Breast epithelium (tissue), 4 donors: ENCODE measurements around the gene CTNNBL1. TPM values are rescaled to one million over a fixed set of nuclear protein-coding genes. Genes with fewer than 3 reads are reported as not detected.
"Not testable (repeated sequence)": the region's sequence is repeated elsewhere in the genome, so short reads cannot be mapped to it uniquely, and the experiment has no call there.

ENCODE experiments used
- DNase-seq, 2 donors: peaks; one replicate each; pipeline ENCODE4 v3.0.0-alpha.2; 2019; ENCODE audit warnings: low spot score in 2 of 2
- H3K27ac ChIP-seq, 2 donors: fragments of 200-600 bp; sonication (generic) in 1 of 2; one replicate each; pipeline ENCODE4 v1.5.1; 2016 to 2019; ENCODE audit warnings: mild to moderate bottlenecking in 1 of 2
- H3K27me3 ChIP-seq, 2 donors: fragments of 200-600 bp; sonication (generic) in 1 of 2; one replicate each; pipeline versions ENCODE4 v1.5.1 to v1.6.0; 2017 to 2019; ENCODE audit warnings: control low read depth in 1 of 2, mild to moderate bottlenecking in 1 of 2
- H3K36me3 ChIP-seq: fragments of 200-600 bp; one replicate; pipeline ENCODE4 v1.5.1; 2019
- H3K4me1 ChIP-seq, 2 donors: fragments of 200-600 bp; sonication (generic); one replicate each; pipeline ENCODE4 v1.5.1; 2016 to 2019; ENCODE audit warnings: control low read depth in 1 of 2
- H3K4me3 ChIP-seq, 3 donors: fragments of 200-600 bp; sonication (generic); 1 replicate in 2 of 3; 2 replicates in 1 of 3; pipeline ENCODE4 v1.5.1; 2016 to 2019; ENCODE audit warnings: mild to moderate bottlenecking in 3 of 3, moderate library complexity in 2 of 3
- H3K9me3 ChIP-seq, 2 donors: fragments of 200-600 bp; sonication (generic) in 1 of 2; one replicate each; pipeline ENCODE4 v1.5.1; 2016 to 2019; ENCODE audit warnings: control low read depth in 1 of 2
- POLR2A ChIP-seq: fragments of 450-650 bp; IDR thresholded peaks from one replicate; pipeline ENCODE4 v1.6.1; 2016; ENCODE audit warnings: antibody characterized with exemption, mild to moderate bottlenecking, moderate library complexity
- POLR2AphosphoS5 ChIP-seq, 3 donors: sonication (generic); formaldehyde crosslinking; IDR thresholded peaks; one replicate each; pipeline ENCODE4 v1.6.1; 2017; ENCODE audit warnings: antibody characterized with exemption in 3 of 3
- intact Hi-C: fragments of 100-400 bp; cut with DNase I; formaldehyde crosslinking; loops from one replicate; pipeline ENCODE4 v1.15.1; 2023; ENCODE audit warnings: low total_unique reads
- total RNA-seq, 3 donors: library from RNA; depleted of rRNA; stranded (reverse); fragments of >200 nt; gene quantifications; one replicate each; pipeline ENCODE4 v1.1.0, GENCODE V29; 2016
- TF ChIP-seq, protein P1 (sequence below), 3 donors: fragments of 450-650 bp; IDR thresholded peaks; one replicate each; pipeline ENCODE4 v1.5.1; 2016 to 2017; ENCODE audit warnings: antibody characterized with exemption in 3 of 3, mild to moderate bottlenecking in 3 of 3, moderate library complexity in 3 of 3

CTNNBL1 gene
- total RNA-seq, 3 donors from 2014 or later: 32.2 to 37.0 (median 32.4) TPM

DNA sequence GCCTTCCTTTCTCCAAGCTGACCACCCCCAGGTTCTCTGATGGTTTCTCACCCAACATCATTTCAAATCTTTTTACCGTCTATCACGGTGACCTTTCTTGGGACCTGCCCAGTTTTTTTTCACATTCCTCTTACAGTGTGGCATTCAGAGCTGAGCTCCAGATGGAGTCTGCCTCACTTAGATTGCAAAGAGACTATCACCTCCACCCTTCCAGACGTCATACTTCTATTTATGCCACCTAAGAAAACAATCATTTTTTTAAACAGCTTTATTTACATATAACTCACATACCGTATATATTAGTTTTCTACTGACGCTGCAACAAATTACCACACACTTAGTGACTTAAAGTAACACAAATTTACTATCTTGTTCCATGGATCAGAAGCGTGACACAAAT lies 32.3 kb upstream of the CTNNBL1 start:
- DNase-seq: no peak
- Histone ChIP-seq H3K27ac (no peak overlapping the region), H3K9me3 (no peaks in the 10 kb centered on the region), H3K4me1 (no peaks in the 10 kb centered on the region), H3K4me3 (no peak overlapping the region), H3K27me3 (no peaks in the 10 kb centered on the region), H3K36me3 (no peaks in the 10 kb centered on the region)
- TF ChIP-seq, protein P1, sequence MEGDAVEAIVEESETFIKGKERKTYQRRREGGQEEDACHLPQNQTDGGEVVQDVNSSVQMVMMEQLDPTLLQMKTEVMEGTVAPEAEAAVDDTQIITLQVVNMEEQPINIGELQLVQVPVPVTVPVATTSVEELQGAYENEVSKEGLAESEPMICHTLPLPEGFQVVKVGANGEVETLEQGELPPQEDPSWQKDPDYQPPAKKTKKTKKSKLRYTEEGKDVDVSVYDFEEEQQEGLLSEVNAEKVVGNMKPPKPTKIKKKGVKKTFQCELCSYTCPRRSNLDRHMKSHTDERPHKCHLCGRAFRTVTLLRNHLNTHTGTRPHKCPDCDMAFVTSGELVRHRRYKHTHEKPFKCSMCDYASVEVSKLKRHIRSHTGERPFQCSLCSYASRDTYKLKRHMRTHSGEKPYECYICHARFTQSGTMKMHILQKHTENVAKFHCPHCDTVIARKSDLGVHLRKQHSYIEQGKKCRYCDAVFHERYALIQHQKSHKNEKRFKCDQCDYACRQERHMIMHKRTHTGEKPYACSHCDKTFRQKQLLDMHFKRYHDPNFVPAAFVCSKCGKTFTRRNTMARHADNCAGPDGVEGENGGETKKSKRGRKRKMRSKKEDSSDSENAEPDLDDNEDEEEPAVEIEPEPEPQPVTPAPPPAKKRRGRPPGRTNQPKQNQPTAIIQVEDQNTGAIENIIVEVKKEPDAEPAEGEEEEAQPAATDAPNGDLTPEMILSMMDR (IDR thresholded peaks at IDR 0.05): no peak
- no peak for TF ChIP-seq POLR2AphosphoS5 (IDR thresholded peaks at IDR 0.05)
- TF ChIP-seq POLR2A: no peak
- intact Hi-C loops: no loop called here

- H3K36me3 ChIP-seq: no peaks in the 10 kb centered on the region
- H3K27me3 ChIP-seq: no peaks in the 10 kb centered on the region
- no peak for TF ChIP-seq POLR2A
- TF ChIP-seq POLR2AphosphoS5 (IDR thresholded peaks at IDR 0.05): no peak
- TF ChIP-seq, protein P1 (IDR thresholded peaks at IDR 0.05): no peak
- no peak overlapping the region for H3K27ac ChIP-seq
- intact Hi-C loops: no loop called here
- H3K9me3 ChIP-seq: no peaks in the 10 kb centered on the region
- DNase-seq: no peak
- no peak overlapping the region for H3K4me3 ChIP-seq
- no peaks in the 10 kb centered on the region for H3K4me1 ChIP-seq
These were observed 31.5 kb upstream of the CTNNBL1 start for GRCh38 chr20:37662308-37662707.

DNA sequence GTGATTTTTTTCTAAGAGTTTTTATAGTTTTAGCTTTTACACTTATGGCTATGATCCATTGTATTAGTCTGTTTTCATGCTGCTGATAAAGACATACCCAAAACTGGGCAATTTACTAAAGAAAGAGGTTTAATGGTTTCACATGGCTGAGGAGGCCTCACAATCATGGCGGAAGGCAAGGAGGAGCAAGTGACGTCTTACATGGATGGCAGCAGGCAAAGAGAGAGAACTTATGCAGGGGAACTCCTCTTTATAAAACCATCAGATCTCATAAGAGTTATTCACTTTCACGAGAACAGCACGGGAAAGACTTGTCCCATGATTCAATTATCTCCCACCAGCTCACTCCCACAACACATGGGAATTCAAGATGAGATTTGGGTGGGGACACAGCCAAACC lies 29.2 kb upstream of the CTNNBL1 start:
- H3K27ac ChIP-seq, H3K36me3 ChIP-seq, H3K9me3 ChIP-seq, H3K4me3 ChIP-seq, DNase-seq, H3K4me1 ChIP-seq, H3K27me3 ChIP-seq, intact Hi-C loops: not testable (repeated sequence)

DNA sequence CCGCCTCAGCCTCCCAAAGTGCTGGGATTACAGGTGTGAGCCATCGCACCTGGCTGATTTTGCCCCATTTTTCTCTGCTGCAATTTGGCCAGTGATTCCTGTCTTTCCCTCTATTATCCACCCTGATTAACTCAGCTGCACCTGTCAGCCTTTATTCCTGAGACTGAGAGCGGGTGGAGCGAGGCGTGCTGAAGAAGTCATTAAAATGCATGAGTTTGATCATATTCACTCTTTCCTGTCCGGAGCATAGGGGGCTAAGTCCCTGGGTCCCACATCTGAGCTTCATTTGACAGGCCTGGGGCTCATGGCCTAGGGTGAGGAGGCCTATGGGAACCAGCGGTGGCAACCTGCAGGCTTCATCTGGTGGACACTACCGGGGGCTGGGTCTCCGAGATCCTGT lies 25.7 kb upstream of the CTNNBL1 start:
- DNase-seq: no peak
- Histone ChIP-seq H3K4me3 (no peak overlapping the region), H3K4me1 (no peaks in the 10 kb centered on the region), H3K27me3 (peaks cover 0 to 21% of the 10 kb centered on the region in 2 donors), H3K27ac (no peak overlapping the region), H3K9me3 (no peaks in the 10 kb centered on the region), H3K36me3 (no peaks in the 10 kb centered on the region)
- TF ChIP-seq POLR2AphosphoS5 (IDR thresholded peaks at IDR 0.05): no peak
- TF ChIP-seq, protein P1 (IDR thresholded peaks at IDR 0.05): no peak
- TF ChIP-seq POLR2A: no peak
- intact Hi-C loops: no loop called here

DNA sequence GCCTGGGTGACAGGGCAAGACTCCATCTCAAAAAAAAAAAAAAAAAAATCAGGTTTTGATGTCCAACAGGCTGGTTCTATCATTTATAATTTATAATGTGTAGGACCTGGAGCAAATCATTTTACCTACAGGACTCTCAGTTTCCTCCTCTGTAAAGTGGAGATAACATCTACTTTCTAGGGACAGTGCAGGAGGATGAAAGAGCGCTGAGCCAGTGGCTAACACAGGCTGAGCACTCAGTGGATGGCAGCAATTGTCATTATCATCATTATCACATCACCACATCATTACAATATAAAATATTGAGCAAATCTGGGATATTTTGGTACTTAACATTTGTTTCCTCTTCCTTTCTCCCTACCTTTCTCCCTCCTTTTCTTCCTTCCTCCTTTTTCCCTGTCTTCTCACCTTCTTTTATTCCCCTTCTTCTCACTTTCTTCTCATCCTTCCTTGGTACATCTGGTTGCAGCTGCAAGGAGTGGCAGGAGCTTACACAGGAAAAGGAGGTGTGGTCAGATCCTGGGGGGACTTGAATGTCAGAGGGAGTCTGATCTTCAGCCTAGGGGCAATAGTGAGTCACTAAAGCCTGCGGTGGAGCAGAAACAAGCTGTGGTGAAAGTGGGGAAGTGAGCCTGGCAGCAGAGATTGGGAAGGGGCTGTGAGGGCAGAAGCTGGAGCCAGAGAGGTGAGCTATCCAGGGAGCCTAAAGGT lies 24.6 kb upstream of the CTNNBL1 start:
- no peak overlapping the region for H3K27ac ChIP-seq
- no peaks in the 10 kb centered on the region for H3K36me3 ChIP-seq
- H3K9me3 ChIP-seq: no peaks in the 10 kb centered on the region
- TF ChIP-seq POLR2AphosphoS5 (IDR thresholded peaks at IDR 0.05) (no peak), POLR2A (no peak)
- TF ChIP-seq, protein P1 (IDR thresholded peaks at IDR 0.05): no peak
- intact Hi-C loops: no loop called here
- H3K27me3 ChIP-seq: peaks cover 0 to 21% of the 10 kb centered on the region in 2 donors
- no peaks in the 10 kb centered on the region for H3K4me1 ChIP-seq
- H3K4me3 ChIP-seq: no peak overlapping the region
- no peak for DNase-seq
